RWPE2 (cell line): Measurements from ENCODE around the gene ARF1.

Experiments
- ATAC-seq: fragments of 200-7000 bp; cut with Tn5 transposase; 3 replicates; pipeline ENCODE4 v1.9.1; 2021; ENCODE audit warnings: low read depth
- DNase-seq: peaks from one replicate; pipeline ENCODE4 v3.0.0-alpha.2; 2020; ENCODE audit warnings: low spot score
- H3K27ac ChIP-seq: fragments of 450-650 bp; 2 replicates; pipeline ENCODE4 v1.5.1; 2017; ENCODE audit warnings: mild to moderate bottlenecking; ENCODE audit not compliant: poor library complexity, severe bottlenecking
- H3K27me3 ChIP-seq: fragments of 250-450 bp; sonication (Bioruptor Pico); 2 replicates; pipeline ENCODE4 v1.5.1; 2021; ENCODE audit warnings: mild to moderate bottlenecking, moderate library complexity; ENCODE audit not compliant: insufficient read depth, poor library complexity, severe bottlenecking
- H3K36me3 ChIP-seq: fragments of 250-450 bp; sonication (Bioruptor Pico); 2 replicates; pipeline ENCODE4 v1.5.1; 2020; ENCODE audit warnings: low read depth, mild to moderate bottlenecking, moderate library complexity
- H3K4me1 ChIP-seq: fragments of 250-450 bp; sonication (Bioruptor Pico); 2 replicates; pipeline ENCODE4 v1.5.1; 2021; ENCODE audit warnings: mild to moderate bottlenecking, moderate library complexity; ENCODE audit not compliant: insufficient read depth, poor library complexity, severe bottlenecking
- H3K4me3 ChIP-seq: fragments of 250-450 bp; sonication (Bioruptor Pico); 2 replicates; pipeline ENCODE4 v1.5.1; 2021; ENCODE audit warnings: mild to moderate bottlenecking, moderate library complexity; ENCODE audit not compliant: severe bottlenecking
- H3K9me3 ChIP-seq: fragments of 250-450 bp; sonication (Bioruptor Pico); 2 replicates; pipeline ENCODE4 v1.5.1; 2021; ENCODE audit warnings: mild to moderate bottlenecking, moderate library complexity; ENCODE audit not compliant: severe bottlenecking
- CTCF ChIP-seq: fragments of 450-650 bp; IDR thresholded peaks from one replicate; pipeline ENCODE4 v1.5.1; 2017; ENCODE audit warnings: mild to moderate bottlenecking, moderate library complexity; ENCODE audit not compliant: poor library complexity, severe bottlenecking

ARF1 gene

GRCh38 chr1:228036701-228037231, 45.7 kb upstream of the ARF1 start:
- no peaks in the 10 kb centered on the region for H3K27me3 ChIP-seq
- no peaks in the 10 kb centered on the region for H3K36me3 ChIP-seq
- DNase-seq (no peak), ATAC-seq (no peak)
- H3K4me1 ChIP-seq, result no peaks in the 10 kb centered on the region
- H3K4me3 ChIP-seq, result no peak overlapping the region
- no peak overlapping the region for H3K27ac ChIP-seq
- no peaks in the 10 kb centered on the region for H3K9me3 ChIP-seq
- TF ChIP-seq CTCF, result no peak

GRCh38 chr1:228037401-228038386, 44.8 kb upstream of the ARF1 start:
- H3K27me3 ChIP-seq, result no peaks in the 10 kb centered on the region
- no peak for TF ChIP-seq CTCF
- H3K27ac ChIP-seq, result no peak overlapping the region
- no peaks in the 10 kb centered on the region for H3K9me3 ChIP-seq
- no peaks in the 10 kb centered on the region for H3K4me1 ChIP-seq
- DNase-seq (no peak), ATAC-seq (peak; percentile 41; the same call in 1 of the 3 replicates)
- H3K36me3 ChIP-seq, result no peaks in the 10 kb centered on the region
- no peak overlapping the region for H3K4me3 ChIP-seq

GRCh38 chr1:228038387-228039005, 44.0 kb upstream of the ARF1 start:
- no peaks in the 10 kb centered on the region for H3K9me3 ChIP-seq
- H3K36me3 ChIP-seq, result no peaks in the 10 kb centered on the region
- no peak overlapping the region for H3K4me3 ChIP-seq
- H3K27ac ChIP-seq, result no peak overlapping the region
- H3K27me3 ChIP-seq, result no peaks in the 10 kb centered on the region
- ATAC-seq, result no peak
- TF ChIP-seq CTCF, result no peak
- H3K4me1 ChIP-seq, result peaks cover 4% of the 10 kb centered on the region
- no peak for DNase-seq

GRCh38 chr1:228039006-228039903, 43.3 kb upstream of the ARF1 start:
- H3K27ac ChIP-seq, result no peak overlapping the region
- ATAC-seq, result no peak
- H3K27me3 ChIP-seq, result no peaks in the 10 kb centered on the region
- no peak for TF ChIP-seq CTCF
- H3K9me3 ChIP-seq, result no peaks in the 10 kb centered on the region
- no peaks in the 10 kb centered on the region for H3K36me3 ChIP-seq
- H3K4me3 ChIP-seq, result no peak overlapping the region
- DNase-seq, result no peak
- peaks cover 4% of the 10 kb centered on the region for H3K4me1 ChIP-seq
